ENCODE measurements around the gene RTP5.

Gene RTP5

GRCh38 chr2:241871538-241872312 is 2.2 kb downstream of the RTP5 start:
- no peak for DNase-seq

GRCh38 chr2:241872313-241872642 is 2.7 kb downstream of the RTP5 start:
- DNase-seq = no peak

GRCh38 chr2:241873081-241873802 is 3.7 kb downstream of the RTP5 start:
- no peak for DNase-seq

- DNase-seq = no peak
Observed at GRCh38 chr2:241873803-241874110, 4.2 kb downstream of the RTP5 start.

GRCh38 chr2:241874277-241874925 is 4.9 kb downstream of the RTP5 start:
- no peak for DNase-seq

- DNase-seq = peak in 1 of 2 experiments; percentile 12
Observed at GRCh38 chr2:241875754-241876527, 6.4 kb downstream of the RTP5 start.

GRCh38 chr2:241876528-241877196 is 7.1 kb downstream of the RTP5 start:
- no peak for DNase-seq

- DNase-seq = no peak
Observed at GRCh38 chr2:241877197-241877685, 7.7 kb downstream of the RTP5 start.

- DNase-seq = peak; percentile 59 to 64
Observed at GRCh38 chr2:241877989-241878970, 8.8 kb downstream of the RTP5 start.

- DNase-seq = no peak
Observed at GRCh38 chr2:241879326-241879725, 9.8 kb downstream of the RTP5 start.

- DNase-seq = no peak
Observed at GRCh38 chr2:241880311-241881073, 11.0 kb downstream of the RTP5 start.

GRCh38 chr2:241882091-241882625 is 12.6 kb downstream of the RTP5 start:
- peak; percentile 54 to 56 for DNase-seq

- DNase-seq = no peak
Observed at GRCh38 chr2:241884951-241885290, 15.4 kb downstream of the RTP5 start.

GRCh38 chr2:241885291-241885945 is 15.9 kb downstream of the RTP5 start:
- no peak for DNase-seq

GRCh38 chr2:241885946-241886643 is 16.6 kb downstream of the RTP5 start:
- DNase-seq = no peak

- no peak for DNase-seq
Observed at GRCh38 chr2:241886840-241887447, 17.4 kb downstream of the RTP5 start.

GRCh38 chr2:241887806-241888522 is 18.4 kb downstream of the RTP5 start:
- DNase-seq = no peak

GRCh38 chr2:241888641-241889040 is 19.1 kb downstream of the RTP5 start:
- DNase-seq = peak in 1 of 2 experiments; percentile 36
